ENCODE measurements around the gene USE1.

DNA sequence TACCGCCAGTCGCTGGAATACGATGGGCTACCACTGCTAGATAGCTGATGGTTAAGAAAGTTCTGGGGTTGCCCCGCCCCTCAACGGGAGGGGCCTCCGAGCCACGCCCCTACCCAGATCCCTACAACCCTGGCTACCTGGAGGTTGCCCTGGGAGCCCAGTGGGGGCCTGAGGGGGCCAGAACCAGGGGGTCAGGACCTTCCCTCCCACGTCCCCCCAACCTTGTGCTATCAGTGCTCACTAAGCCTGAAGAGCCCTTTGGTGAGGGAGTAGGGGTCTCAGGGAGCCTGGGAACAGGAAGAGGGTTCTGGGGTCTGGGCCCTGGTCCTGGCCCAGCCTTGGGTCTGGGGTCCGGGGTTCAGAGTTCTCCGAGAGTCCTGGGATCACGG lies 19.7 kb downstream of the USE1 start:
- TF ChIP-seq EZH2 (IDR thresholded peaks at IDR 0.05; ENCODE audit: borderline replicate concordance, low read length) (no peak), CTCF (IDR thresholded peaks at IDR 0.05; ENCODE audit: low read length) (no peak)
